NCI-H82 (cell line): Measurements from ENCODE around the gene PAQR7.

Experiments
- DNase-seq: peaks from one replicate; lab custom pipeline; 2025; lab: John Stamatoyannopoulos, UW

Gene PAQR7

GRCh38 chr1:25873120-25873519 is 2.4 kb downstream of the PAQR7 start:
- DNase-seq = no peak

GRCh38 chr1:25872713-25873112 is 2.8 kb downstream of the PAQR7 start:
- no peak for DNase-seq

GRCh38 chr1:25871704-25872494 is 3.6 kb downstream of the PAQR7 start:
- DNase-seq = no peak

- DNase-seq = peak; percentile 36
Measured at GRCh38 chr1:25871086-25871703, 4.3 kb downstream of the PAQR7 start.

GRCh38 chr1:25870614-25871013 is 4.9 kb downstream of the PAQR7 start:
- no peak for DNase-seq

GRCh38 chr1:25869909-25870606 is 5.5 kb downstream of the PAQR7 start:
- DNase-seq = no peak

GRCh38 chr1:25867210-25867991 is 8.1 kb downstream of the PAQR7 start:
- peak; percentile 62 for DNase-seq

GRCh38 chr1:25866288-25866687 is 9.2 kb downstream of the PAQR7 start:
- no peak for DNase-seq

- no peak for DNase-seq
Measured at GRCh38 chr1:25864434-25864833, 11.1 kb downstream of the PAQR7 start.

- DNase-seq = no peak
Measured at GRCh38 chr1:25863486-25864262, 11.8 kb downstream of the PAQR7 start.

- no peak for DNase-seq
Measured at GRCh38 chr1:25862785-25863485, 12.6 kb downstream of the PAQR7 start.

GRCh38 chr1:25861316-25862286 is 13.9 kb downstream of the PAQR7 start:
- DNase-seq = no peak

GRCh38 chr1:25858906-25859789 is 16.4 kb downstream of the PAQR7 start, which contains the start of gene AUNIP:
TSS of gene AUNIP (minus strand) at chr1:25859457. CDS start at chr1:25859357, 100 bp downstream.
- DNase-seq = peak; percentile 94

GRCh38 chr1:25858494-25858893 is 17.0 kb downstream of the PAQR7 start:
- no peak for DNase-seq

- DNase-seq = no peak
Measured at GRCh38 chr1:25856856-25857255, 18.7 kb downstream of the PAQR7 start.

- no peak for DNase-seq
Measured at GRCh38 chr1:25854554-25854953, 21.0 kb downstream of the PAQR7 start.

GRCh38 chr1:25848531-25848930 is 27.0 kb downstream of the PAQR7 start:
- DNase-seq = peak; percentile 78

GRCh38 chr1:25847929-25848328 is 27.6 kb downstream of the PAQR7 start:
- DNase-seq = peak; percentile 71
